Mesodermal cell (in vitro differentiated cells): ENCODE data around the gene C1orf198.

ENCODE experiments used
- H3K27ac ChIP-seq: 2 replicates; pipeline ENCODE4 v1.7.0; 2013; ENCODE audit warnings: mild to moderate bottlenecking, low read depth, low read length, moderate library complexity; ENCODE audit not compliant: severe bottlenecking
- H3K36me3 ChIP-seq: 2 replicates; pipeline ENCODE4 v1.7.1; 2013; ENCODE audit warnings: mild to moderate bottlenecking, low read length, moderate library complexity; ENCODE audit not compliant: control insufficient read depth, insufficient read depth
- H3K4me1 ChIP-seq: one replicate; pipeline ENCODE4 v1.7.1; 2013; ENCODE audit warnings: mild to moderate bottlenecking, low read length; ENCODE audit not compliant: insufficient read depth, control insufficient read depth, poor library complexity, severe bottlenecking
- H3K4me3 ChIP-seq: 2 replicates; pipeline ENCODE4 v1.7.0; 2013; ENCODE audit warnings: low read length, control low read depth, mild to moderate bottlenecking; ENCODE audit not compliant: insufficient read depth, poor library complexity, severe bottlenecking; ENCODE audit errors: extremely low read depth
- H3K9me3 ChIP-seq: 2 replicates; pipeline ENCODE4 v1.7.1; 2013; ENCODE audit warnings: mild to moderate bottlenecking, low read length, moderate library complexity; ENCODE audit not compliant: control insufficient read depth
- WGBS, 2 experiments: methylation state at CpG; one replicate each; pipeline ENCODE4 v1.1.5; 2013; ENCODE audit warnings: missing lambda C conversion rate in 2 of 2; ENCODE audit not compliant: insufficient coverage in 2 of 2; 5-methylcytosine and 5-hydroxymethylcytosine counted together

C1orf198 gene

GRCh38 chr1:230812568-230812967 lies 55.8 kb downstream of the C1orf198 start:
- no CpG with 5 or more reads among the region's 2 CpGs for WGBS, 2 experiments
- Histone ChIP-seq H3K4me1 (no peaks in the 10 kb centered on the region), H3K9me3 (peaks cover 3% of the 10 kb centered on the region), H3K27ac (no peak overlapping the region), H3K36me3 (no peaks in the 10 kb centered on the region), H3K4me3 (no peak overlapping the region)

- Histone ChIP-seq H3K4me1 (no peaks in the 10 kb centered on the region), H3K27ac (no peak overlapping the region), H3K4me3 (no peak overlapping the region), H3K36me3 (no peaks in the 10 kb centered on the region), H3K9me3 (peaks cover 3% of the 10 kb centered on the region)
- 85 to 89% methylated on average over 6 to 8 of the region's 8 CpGs for WGBS, 2 experiments
Measured at GRCh38 chr1:230809256-230809990, 58.9 kb downstream of the C1orf198 start.

DNA sequence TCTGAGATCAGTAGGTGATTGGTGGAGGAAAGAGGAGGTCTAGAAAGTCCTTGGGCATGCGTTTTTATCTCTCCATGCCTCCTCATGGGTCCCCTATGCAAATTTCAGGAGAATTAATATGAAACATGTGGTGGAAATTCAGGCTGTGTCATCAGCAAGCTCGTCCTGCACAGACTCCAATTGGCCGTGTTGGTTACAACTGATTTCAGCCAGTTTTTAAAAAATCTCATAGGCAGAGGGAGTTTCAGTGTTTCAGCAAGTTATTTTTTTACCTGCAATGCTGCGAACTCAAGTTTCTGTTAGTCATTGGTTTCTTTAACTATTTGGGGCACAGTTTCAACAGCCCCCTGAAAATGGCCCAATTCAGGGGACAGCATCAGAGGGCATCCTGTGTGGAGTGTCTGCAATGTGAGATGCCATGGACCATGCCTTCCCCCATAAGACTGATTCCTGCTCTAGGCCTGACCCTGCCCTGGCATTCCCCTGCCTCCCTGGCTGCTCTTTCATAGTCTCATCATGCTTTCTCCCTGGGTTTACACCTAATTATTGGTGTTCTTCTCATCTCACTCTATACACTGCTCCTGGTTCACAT lies 59.9 kb downstream of the C1orf198 start:
- Histone ChIP-seq H3K4me1 (no peaks in the 10 kb centered on the region), H3K4me3 (no peak overlapping the region), H3K9me3 (peaks cover 3% of the 10 kb centered on the region), H3K36me3 (no peaks in the 10 kb centered on the region), H3K27ac (no peak overlapping the region)
- WGBS, 2 experiments = 94 to 98% methylated on average over 3 to 4 of the region's 4 CpGs

DNA sequence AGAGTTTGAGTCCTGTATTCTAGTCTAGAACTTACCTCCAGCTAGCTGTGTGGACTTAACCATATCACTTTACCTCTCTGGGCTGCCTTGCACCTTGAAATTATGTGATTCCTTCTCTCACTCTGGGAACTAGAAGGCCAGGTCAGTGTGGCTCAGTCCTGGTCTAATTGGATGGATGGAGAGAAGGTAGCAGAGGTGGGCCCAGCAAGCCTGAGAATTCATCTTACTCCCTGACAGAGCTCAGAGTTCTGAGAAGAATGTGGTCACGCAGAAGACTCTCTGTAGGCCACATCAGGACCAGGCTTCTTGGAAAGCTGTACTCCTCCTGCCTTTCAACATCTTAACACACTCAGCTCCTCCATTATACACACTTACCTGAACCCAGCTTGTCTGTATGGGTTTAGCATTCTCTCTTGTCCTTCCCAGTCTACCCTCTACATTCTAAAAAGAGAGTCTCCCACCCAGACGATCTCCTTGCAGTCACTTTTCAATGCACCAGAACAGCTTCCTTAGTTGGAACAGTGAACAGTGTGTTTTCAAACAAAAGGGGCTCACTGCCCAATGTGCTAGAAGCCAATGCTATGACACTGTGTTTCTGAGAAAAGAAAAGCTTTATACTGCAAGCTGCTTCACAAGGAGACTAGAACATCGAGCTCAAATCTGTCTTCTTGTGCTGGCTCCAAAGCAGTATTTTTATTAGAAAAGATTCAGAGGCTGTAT lies 60.6 kb downstream of the C1orf198 start:
- H3K36me3 ChIP-seq = no peaks in the 10 kb centered on the region
- no peaks in the 10 kb centered on the region for H3K4me1 ChIP-seq
- 87 to 91% methylated on average over 2 to 3 of the region's 3 CpGs for WGBS, 2 experiments
- H3K4me3 ChIP-seq = no peak overlapping the region
- no peak overlapping the region for H3K27ac ChIP-seq
- peaks cover 2% of the 10 kb centered on the region for H3K9me3 ChIP-seq

GRCh38 chr1:230807029-230807428 lies 61.3 kb downstream of the C1orf198 start:
- no peaks in the 10 kb centered on the region for H3K4me1 ChIP-seq
- H3K4me3 ChIP-seq = no peak overlapping the region
- no peaks in the 10 kb centered on the region for H3K9me3 ChIP-seq
- H3K27ac ChIP-seq = no peak overlapping the region
- H3K36me3 ChIP-seq = no peaks in the 10 kb centered on the region
- WGBS, 2 experiments = 96 to 100% methylated on average over 4 to 5 of the region's 5 CpGs

- Histone ChIP-seq H3K9me3 (no peaks in the 10 kb centered on the region), H3K36me3 (no peaks in the 10 kb centered on the region), H3K4me3 (no peak overlapping the region), H3K4me1 (no peaks in the 10 kb centered on the region), H3K27ac (no peak overlapping the region)
- WGBS, 2 experiments = 80 to 100% methylated on average over 1 of the region's 2 CpGs
Measured at GRCh38 chr1:230806552-230806951, 61.8 kb downstream of the C1orf198 start.

- Histone ChIP-seq H3K36me3 (no peaks in the 10 kb centered on the region), H3K4me1 (no peaks in the 10 kb centered on the region), H3K27ac (no peak overlapping the region), H3K4me3 (no peak overlapping the region), H3K9me3 (no peaks in the 10 kb centered on the region)
- WGBS, 2 experiments = 73 to 84% methylated on average over 1 to 2 of the region's 2 CpGs
Measured at GRCh38 chr1:230804396-230804795, 63.9 kb downstream of the C1orf198 start.

DNA sequence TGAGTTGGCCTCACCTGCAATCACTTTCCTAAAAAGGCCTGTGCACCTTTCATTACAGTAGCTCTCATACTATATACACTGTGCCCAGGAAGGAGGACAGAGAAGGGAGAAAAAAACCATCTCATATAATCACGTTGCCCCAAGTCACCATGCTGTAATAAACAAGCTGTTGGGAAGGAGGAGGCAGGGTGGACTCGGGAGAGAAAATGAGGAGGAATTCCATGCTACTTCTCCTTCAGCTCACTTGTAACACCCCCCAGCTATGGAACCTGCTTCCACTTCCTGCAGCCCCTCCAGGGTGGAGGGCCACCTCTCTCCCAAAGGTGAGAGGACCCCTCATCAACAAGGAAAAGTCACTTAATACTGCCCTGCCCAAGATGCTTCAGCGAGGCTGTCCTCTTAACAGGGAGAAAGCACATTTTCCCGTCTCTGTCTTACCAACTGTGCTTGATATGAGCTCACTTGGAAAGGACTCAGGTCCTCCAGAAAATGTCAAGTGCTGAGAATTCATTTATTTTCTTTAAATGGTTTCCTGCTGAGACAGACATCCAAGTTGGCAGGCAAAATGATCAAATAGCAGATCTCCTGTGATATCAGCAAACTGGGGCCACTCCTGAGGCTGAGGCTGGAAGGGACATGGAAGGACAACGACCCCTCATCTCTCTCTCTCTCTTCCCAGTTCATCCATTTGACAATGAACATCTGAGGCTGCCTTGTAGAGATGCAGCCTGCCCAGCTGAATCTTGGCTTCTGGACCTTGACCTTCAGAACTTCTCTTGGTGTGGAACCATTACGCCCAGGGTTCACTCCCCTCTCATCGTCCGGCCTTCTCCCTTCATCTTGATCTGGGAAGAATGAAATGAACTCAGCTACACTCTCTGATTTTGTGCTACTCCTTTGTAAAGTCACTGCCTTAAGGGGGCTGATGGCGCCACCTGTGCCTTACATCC lies 67.2 kb downstream of the C1orf198 start:
- 87 to 91% methylated on average over 6 to 7 of the region's 9 CpGs for WGBS, 2 experiments

DNA sequence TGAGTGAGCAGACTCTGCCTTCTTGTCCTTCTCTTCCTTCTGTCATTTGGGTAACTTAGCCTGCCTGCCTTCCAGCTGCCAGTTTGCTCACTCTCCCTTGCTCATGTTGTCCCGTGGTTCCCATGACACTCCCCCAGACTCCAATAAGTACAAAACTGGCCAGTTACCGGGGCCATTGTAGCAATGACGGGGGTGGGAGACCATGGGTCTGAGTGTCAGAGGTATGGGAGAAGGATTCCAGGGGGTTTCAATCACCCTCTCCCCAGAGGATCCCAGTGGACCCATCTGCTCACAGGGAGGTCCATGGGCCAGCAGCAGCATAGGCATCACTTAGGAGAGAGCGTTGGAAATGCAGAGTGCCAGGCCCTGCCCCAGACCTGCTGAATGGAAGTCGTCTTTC lies 69.8 kb downstream of the C1orf198 start:
- Histone ChIP-seq H3K4me1 (no peaks in the 10 kb centered on the region), H3K4me3 (no peak overlapping the region), H3K9me3 (no peaks in the 10 kb centered on the region), H3K36me3 (no peaks in the 10 kb centered on the region), H3K27ac (no peak overlapping the region)
- 81 to 100% methylated on average over 2 of the region's 5 CpGs for WGBS, 2 experiments

More for the DNA sequence above, 67.2 kb downstream of the C1orf198 start:
- H3K4me1 ChIP-seq = no peaks in the 10 kb centered on the region
- H3K4me3 ChIP-seq = no peak overlapping the region
- H3K36me3 ChIP-seq = no peaks in the 10 kb centered on the region
- H3K9me3 ChIP-seq = no peaks in the 10 kb centered on the region
- no peak overlapping the region for H3K27ac ChIP-seq

DNA sequence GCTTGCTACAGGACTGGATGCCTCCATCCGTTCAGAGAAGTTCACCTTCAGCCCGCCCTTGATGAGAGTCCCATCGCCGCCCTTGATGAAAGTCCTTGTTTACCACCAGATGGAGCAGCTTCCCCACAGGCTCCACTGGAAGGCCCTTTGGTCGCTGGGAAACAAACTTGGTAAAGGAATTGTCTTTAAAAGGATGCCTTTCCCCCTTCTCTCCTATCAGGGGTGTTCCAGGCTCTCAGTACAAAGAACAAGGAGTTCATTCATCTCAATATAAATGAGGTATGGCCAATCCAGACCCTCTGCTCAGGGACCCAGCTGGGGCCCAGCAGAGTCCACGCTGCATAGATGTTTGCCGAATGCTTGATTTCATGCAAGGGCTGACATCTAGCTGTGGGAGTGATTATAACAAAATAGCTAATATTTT lies 70.4 kb downstream of the C1orf198 start:
- H3K4me3 ChIP-seq = no peak overlapping the region
- 20% methylated on average over 6 of the region's 7 CpGs; no CpG with 5 or more reads in 1 of the 2 experiments for WGBS, 2 experiments
- H3K36me3 ChIP-seq = no peaks in the 10 kb centered on the region
- H3K27ac ChIP-seq = no peak overlapping the region
- no peaks in the 10 kb centered on the region for H3K9me3 ChIP-seq
- no peaks in the 10 kb centered on the region for H3K4me1 ChIP-seq
